GM04504 (cell line): ENCODE data around the gene SHH.

ENCODE experiments used
- DNase-seq: peaks from one replicate; pipeline ENCODE4 v3.0.0-alpha.2; 2012; ENCODE audit warnings: low read depth

The SHH gene

GRCh38 chr7:155811895-155812761 is at the start of gene SHH:
Gene SHH (minus strand): TSS chr7:155812463. CDS start chr7:155812122, 341 bp downstream.
- no peak for DNase-seq

GRCh38 chr7:155861480-155861868 is 49.2 kb upstream of the SHH start:
- DNase-seq = no peak

GRCh38 chr7:155860840-155861479 is 48.7 kb upstream of the SHH start:
- DNase-seq = no peak

GRCh38 chr7:155860461-155860839 is 48.2 kb upstream of the SHH start:
- no peak for DNase-seq

GRCh38 chr7:155858521-155859061 is 46.3 kb upstream of the SHH start:
- no peak for DNase-seq

- no peak for DNase-seq
Observed at GRCh38 chr7:155857141-155857540, 44.9 kb upstream of the SHH start.

GRCh38 chr7:155856656-155857055 is 44.4 kb upstream of the SHH start:
- no peak for DNase-seq

- DNase-seq = no peak
Observed at GRCh38 chr7:155852426-155853301, 40.4 kb upstream of the SHH start.

- no peak for DNase-seq
Observed at GRCh38 chr7:155851892-155852291, 39.6 kb upstream of the SHH start.

GRCh38 chr7:155850766-155851678 is 38.8 kb upstream of the SHH start:
- DNase-seq = no peak

- DNase-seq = no peak
Observed at GRCh38 chr7:155850001-155850436, 37.8 kb upstream of the SHH start.

GRCh38 chr7:155848691-155849669 is 36.7 kb upstream of the SHH start:
- no peak for DNase-seq

GRCh38 chr7:155847821-155848435 is 35.7 kb upstream of the SHH start:
- DNase-seq = no peak

GRCh38 chr7:155846936-155847335 is 34.7 kb upstream of the SHH start:
- no peak for DNase-seq

GRCh38 chr7:155846156-155846555 is 33.9 kb upstream of the SHH start:
- no peak for DNase-seq

GRCh38 chr7:155845226-155845625 is 33.0 kb upstream of the SHH start:
- no peak for DNase-seq

GRCh38 chr7:155844526-155844925 is 32.3 kb upstream of the SHH start:
- no peak for DNase-seq

- no peak for DNase-seq
Observed at GRCh38 chr7:155844019-155844453, 31.8 kb upstream of the SHH start.

GRCh38 chr7:155843426-155844018 is 31.3 kb upstream of the SHH start:
- DNase-seq = no peak
